HG02678 (cell line): Measurements from ENCODE around the gene TWSG1.
"Not testable (repeated sequence)": the region's sequence is repeated elsewhere in the genome, so short reads cannot be mapped to it uniquely, and the experiment has no call there.

ENCODE experiments used
- ATAC-seq: cut with Tn5 transposase; IDR thresholded peaks from one replicate; pipeline ENCODE4 v1.9.1; 2021; ENCODE audit warnings: mild to moderate bottlenecking, moderate library complexity; ENCODE audit not compliant: unreplicated experiment

Gene TWSG1

GRCh38 chr18:9386879-9387278 lies 52.3 kb downstream of the TWSG1 start:
- ATAC-seq: no peak

DNA sequence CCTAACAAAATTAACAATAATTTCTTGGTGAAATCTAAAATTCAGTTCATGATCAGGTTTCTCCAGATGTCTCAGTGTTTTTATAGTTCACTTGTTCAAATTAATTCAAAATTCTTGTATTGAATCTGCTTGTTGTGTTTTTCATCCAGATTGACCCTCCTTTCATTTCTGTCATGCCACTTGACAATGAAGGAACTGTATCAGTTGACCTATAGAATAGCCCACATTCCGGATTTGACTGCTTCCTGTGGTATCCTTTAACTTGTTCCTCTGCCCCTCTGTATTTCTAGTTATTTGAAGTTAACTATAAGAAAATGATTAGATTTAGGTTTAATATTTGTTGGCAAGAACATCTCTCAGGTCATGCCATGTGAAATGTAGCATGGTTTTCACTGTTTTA lies 53.3 kb downstream of the TWSG1 start:
- ATAC-seq: no peak

DNA sequence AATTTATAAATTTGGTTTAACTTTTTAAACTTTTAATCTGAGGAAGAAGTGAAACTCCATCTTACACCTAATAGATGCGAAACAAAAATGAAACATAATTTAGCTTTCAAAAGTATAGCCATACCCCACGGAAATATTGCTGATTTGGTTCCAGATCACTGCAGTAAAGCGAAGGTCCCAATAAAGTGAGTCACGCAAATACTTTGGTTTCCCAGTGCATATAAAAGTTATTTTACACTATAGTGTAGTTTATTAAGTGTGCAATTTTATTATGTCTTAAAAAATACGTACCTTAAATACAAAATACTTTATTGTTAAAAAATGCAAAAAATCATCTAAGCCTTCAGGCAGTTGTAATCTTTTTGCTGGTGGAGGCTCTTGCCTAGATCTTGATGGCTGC lies 55.1 kb downstream of the TWSG1 start:
- no peak for ATAC-seq

- ATAC-seq: no peak
These were observed 58.2 kb downstream of the TWSG1 start for GRCh38 chr18:9392726-9393125.

DNA sequence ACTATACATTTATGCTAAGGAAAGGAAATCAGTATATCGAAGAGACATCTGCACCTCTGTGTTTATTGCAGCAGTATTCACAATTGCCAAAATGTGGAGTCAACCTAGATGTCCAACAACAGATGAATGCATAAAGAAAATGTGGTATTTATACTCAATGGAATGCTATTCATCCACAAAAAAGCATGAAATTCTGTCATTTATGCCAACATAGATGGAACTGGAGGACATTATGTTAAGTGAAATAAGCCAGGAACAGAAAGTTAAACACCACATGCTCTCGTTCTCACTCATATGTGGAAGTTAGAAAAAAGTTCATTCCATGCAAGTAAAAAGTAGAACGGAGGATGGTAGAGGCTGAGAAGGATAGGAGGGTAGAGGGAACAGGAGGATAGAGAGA lies 59.5 kb downstream of the TWSG1 start:
- no peak for ATAC-seq

- ATAC-seq: no peak
These were observed 65.6 kb downstream of the TWSG1 start for GRCh38 chr18:9400197-9400596.

DNA sequence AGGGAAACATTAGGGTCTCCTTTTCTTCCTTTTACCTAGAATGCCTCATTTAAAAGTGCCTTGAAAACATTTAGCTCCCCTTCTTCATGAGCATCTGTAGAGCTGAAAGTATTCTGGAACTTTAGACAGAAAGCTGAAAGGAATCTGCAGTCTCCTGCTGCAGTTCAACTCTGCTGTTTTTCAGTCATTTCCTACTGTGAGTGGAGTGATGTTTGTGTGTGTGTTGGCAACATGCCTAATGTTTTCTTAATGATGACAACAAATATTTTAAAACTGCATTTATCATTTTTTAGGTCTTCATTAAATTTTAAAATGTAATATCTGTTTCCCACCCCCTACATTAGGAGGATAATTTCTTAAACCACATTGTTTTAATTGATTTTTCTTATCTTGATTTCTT lies 66.6 kb downstream of the TWSG1 start:
- ATAC-seq: no peak

- not testable (repeated sequence) for ATAC-seq
These were observed 67.9 kb downstream of the TWSG1 start for GRCh38 chr18:9402358-9403007.

GRCh38 chr18:9403795-9404564 lies 69.4 kb downstream of the TWSG1 start:
- ATAC-seq: no peak

- peak; percentile 72 for ATAC-seq
These were observed 70.0 kb downstream of the TWSG1 start for GRCh38 chr18:9404565-9405060.

DNA sequence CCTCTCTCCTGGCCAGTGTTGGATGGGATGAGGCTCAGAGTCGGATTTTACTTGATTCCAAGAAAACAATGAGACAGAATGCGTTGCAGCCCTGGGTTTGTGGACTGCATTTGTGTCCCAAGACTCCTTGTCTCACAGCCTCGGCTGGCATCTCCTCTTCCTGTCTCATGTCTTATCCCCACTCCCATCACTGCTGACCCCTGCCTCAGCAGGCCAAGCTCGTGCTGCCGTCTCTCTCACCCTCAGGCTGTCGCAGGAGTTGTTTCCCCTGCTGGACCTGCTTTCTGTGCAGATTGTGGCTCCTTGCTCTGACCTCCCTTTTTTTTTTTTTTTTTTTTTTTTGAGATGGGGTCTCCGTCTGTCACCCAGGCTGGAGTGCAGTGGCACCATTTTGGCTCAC lies 70.6 kb downstream of the TWSG1 start:
- ATAC-seq: no peak

- ATAC-seq: no peak
These were observed 71.4 kb downstream of the TWSG1 start for GRCh38 chr18:9405977-9406376.

DNA sequence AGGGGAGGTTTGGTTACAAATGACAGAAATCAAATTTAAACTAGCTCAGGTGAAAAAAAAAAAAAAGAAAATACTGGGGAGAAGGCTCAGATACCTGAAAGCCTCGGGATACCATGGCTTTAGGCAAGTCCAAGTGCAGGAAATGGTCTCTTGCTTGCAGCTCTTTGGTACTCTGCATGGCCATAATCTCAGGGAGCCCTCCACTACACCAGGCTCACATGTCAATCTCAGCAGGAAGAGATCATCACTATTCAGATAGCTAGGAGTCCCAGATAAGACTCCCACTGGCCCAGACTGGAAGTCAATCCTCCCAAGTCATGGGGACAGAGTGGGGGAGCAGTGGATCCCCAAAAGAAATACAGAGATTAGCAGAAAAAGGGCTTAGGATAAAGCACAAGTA lies 75.9 kb downstream of the TWSG1 start:
- no peak for ATAC-seq

- ATAC-seq: no peak
These were observed 79.0 kb downstream of the TWSG1 start for GRCh38 chr18:9413576-9413975.

GRCh38 chr18:9416563-9417072 lies 82.0 kb downstream of the TWSG1 start:
- ATAC-seq: no peak

GRCh38 chr18:9417073-9417851 lies 82.7 kb downstream of the TWSG1 start:
- no peak for ATAC-seq

DNA sequence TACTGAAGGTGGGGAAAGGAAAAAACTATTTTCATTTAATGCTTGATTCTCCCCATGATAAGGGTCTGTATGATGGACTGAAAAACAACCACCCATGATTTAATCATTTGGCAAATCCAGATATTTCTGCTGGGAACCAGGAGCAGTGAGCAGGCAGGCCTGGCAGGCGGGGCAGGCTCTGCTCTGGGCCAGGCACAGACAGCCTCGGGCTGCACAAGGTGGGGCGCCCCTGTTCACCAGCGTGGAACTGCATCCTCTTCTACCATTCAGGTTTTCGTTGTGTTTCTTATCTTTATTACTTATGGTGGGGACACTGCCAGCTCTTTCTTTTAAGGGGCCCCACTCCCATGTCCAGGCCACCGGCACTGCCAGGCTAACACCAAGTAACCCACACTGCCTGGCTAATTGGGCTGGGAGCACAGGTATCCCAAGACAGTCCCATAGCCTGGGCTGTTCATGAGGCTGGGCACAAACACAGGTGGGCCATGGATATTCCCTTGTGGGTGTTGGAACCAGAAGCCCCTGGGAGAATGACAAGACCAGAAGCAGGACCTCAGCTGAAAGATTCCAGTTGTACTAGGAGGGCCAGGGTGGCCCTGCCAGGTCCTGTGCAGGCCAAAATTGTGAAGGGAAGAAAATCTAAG lies 83.6 kb downstream of the TWSG1 start:
- no peak for ATAC-seq

DNA sequence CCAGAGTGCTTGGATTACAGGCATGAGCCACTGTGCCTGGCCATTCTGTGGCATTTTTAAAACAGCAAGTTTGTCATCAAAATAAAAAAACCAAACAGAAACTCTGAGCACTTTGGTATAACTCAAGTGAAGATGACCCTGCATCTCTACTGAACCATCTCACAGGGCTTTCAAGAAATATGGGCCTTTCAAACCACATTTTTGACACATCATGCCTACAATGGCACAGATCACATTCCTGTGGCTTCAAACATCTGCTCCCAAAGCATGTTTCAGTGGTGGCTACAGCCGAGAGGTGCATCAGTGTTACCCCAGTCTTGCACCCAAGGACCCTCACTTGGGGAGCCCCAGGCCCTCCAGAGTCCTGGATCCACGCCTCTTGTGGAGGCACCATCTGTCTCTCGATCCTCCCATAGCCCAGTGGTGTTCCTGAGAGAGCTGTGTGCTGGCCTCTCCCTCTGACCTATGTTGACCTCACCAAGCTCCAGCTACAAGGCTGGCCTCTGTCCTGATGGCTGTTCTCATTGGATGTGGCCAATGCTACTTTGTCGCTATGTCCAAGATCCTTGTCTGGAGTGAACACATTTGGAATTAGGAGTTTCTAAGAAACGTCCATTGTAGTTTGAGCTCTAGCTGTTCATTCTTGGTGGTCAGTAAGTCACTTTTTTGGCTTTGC lies 85.5 kb downstream of the TWSG1 start:
- no peak for ATAC-seq

GRCh38 chr18:9421096-9421900 lies 86.7 kb downstream of the TWSG1 start:
- no peak for ATAC-seq

DNA sequence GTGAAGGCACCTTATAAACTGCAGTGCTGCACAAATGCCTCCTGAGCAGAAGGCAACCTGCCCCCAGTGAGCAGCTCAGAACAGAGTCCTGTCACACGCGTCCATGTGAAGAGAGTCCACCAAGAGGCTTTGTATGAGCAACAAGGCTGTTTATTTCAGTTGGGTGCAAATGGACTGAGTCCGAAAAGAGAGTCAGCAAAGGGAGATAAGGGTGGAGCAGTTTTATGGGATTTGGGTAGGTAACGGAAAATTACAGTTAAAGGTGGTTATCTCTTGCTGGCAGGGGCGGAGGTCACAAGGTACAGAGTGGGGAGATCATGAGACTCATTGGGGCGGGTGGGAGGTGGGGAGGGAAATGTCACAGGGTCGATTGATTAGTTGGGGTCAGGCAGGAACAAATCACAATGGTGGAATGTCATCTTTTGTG lies 87.3 kb downstream of the TWSG1 start:
- ATAC-seq: no peak
